Stimulated activated CD4-positive, alpha-beta T cell treated with anti-CD3 and anti-CD28 coated beads, Interleukin-2, amount 100 ng/mL, for 4 hours (primary cell): ENCODE results near the gene PCDHB11.
"Not testable (repeated sequence)": the region's sequence is repeated elsewhere in the genome, so short reads cannot be mapped to it uniquely, and the experiment has no call there.

Source experiments
- DNase-seq: peaks from one replicate; pipeline ENCODE4 v3.0.0-alpha.2; 2020; ENCODE audit warnings: low read depth

PCDHB11 gene

DNA sequence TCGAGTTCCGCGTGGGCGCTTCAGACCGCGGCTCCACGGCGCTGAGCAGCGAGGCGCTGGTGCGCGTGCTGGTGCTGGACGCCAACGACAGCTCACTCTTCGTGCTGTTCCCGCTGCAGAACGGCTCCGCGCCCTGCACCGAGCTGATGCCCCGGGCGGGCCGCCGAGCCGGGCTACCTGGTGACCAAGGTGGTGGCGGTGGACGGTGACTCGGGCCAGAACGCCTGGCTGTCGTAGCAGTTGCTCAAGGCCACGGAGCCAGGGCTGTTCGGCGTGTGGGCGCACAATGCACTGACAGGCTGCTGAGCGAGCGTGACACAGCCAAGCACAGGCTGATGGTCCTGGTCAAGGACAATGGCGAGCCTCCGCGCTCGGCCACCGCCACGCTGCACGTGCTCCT is 42.1 kb downstream of the PCDHB11 start:
- DNase-seq: no peak

DNA sequence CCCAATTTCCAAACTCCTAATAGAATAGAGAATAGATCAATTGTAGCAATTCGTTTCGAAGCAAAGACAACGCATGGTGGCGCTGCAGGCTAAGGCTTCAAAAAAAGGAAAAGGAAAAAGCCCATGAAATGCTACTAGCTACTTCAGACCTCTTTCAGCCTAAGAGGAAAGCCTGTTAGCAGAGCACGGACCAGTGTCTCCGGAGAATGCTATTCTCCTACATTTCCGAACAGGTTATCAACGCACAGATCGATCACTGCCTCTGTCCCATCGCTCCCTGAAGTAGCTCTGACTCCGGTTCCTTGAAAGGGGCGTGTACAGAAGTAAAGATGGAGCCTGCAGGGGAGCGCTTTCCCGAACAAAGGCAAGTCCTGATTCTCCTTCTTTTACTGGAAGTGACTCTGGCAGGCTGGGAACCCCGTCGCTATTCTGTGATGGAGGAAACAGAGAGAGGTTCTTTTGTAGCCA is 45.9 kb downstream of the PCDHB11 start, which contains the start of gene PCDHB15:
Gene PCDHB15, plus strand, starts transcription at position 146 of the 468 bp plus-strand sequence. Its CDS starts 184 bp downstream, at position 330.
- no peak for DNase-seq

DNA sequence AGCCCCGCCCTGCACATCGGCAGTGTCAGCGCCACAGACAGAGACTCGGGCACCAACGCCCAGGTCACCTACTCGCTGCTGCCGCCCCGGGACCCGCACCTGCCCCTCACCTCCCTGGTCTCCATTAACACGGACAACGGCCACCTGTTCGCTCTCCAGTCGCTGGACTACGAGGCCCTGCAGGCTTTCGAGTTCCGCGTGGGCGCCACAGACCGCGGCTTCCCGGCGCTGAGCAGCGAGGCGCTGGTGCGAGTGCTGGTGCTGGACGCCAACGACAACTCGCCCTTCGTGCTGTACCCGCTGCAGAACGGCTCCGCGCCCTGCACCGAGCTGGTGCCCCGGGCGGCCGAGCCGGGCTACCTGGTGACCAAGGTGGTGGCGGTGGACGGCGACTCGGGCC is 47.5 kb downstream of the PCDHB11 start:
- not testable (repeated sequence) for DNase-seq

DNA sequence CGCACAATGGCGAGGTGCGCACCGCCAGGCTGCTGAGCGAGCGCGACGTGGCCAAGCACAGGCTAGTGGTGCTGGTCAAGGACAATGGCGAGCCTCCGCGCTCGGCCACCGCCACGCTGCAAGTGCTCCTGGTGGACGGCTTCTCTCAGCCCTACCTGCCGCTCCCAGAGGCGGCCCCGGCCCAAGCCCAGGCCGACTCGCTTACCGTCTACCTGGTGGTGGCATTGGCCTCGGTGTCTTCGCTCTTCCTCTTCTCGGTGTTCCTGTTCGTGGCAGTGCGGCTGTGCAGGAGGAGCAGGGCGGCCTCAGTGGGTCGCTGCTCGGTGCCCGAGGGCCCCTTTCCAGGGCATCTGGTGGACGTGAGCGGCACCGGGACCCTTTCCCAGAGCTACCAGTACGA is 48.0 kb downstream of the PCDHB11 start:
- DNase-seq: not testable (repeated sequence)

DNA sequence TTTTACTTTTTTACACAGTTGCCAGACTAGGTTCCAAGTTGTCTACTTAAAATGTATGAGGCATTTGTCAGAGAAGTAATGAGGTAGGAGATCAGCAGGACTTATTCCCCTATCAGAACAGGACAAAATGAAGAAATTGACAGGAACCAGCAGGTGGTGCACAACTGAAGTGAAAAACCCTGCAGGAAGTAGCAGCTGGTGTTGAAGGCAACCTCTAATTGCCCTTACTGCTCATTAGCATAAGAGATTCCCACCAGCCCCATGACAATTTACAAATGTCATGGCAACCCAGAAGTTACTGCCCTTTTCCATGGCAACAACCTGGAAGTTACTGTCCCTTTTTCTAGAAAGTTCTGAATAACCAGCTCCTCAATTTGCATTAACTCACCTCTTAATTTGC is 51.1 kb downstream of the PCDHB11 start:
- DNase-seq: no peak
